ENCODE data around the gene KRT20.

Gene KRT20

DNA sequence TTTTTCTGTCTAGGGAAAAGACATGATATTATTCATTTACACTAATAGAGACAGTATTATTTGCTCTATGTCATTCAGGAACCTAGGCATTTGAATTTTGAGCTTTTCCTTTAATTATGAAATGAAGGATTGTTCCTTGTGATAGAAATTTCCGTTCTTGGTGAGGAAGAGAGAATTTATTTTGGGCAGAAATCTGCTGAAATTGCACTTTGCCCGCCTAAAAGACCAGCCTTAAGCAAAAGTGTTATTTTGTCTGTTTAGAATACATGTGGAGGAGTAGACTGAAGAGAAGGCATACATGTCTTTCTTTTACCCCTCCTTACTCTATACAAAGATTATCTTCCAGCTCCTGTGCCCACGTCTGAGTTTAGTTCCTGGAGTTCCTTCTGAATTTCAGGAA, 45.8 kb downstream of the KRT20 start:
- Histone ChIP-seq H3K9ac (ENCODE audit: low read length) (no peak overlapping the region), H2BK15ac (replicated peaks; ENCODE audit: low read depth) (no peak overlapping the region), H3K79me2 (ENCODE audit: control insufficient read depth, insufficient read depth, low read length) (no peaks in the 10 kb centered on the region), H3K23ac (ENCODE audit: low read length) (no peak overlapping the region), H3K27me3 (ENCODE audit: insufficient read depth, low read length, poor library complexity) (no peaks in the 10 kb centered on the region), H3K18ac (ENCODE audit: low read length) (no peak overlapping the region), H2BK120ac (ENCODE audit: low read depth, low read length) (no peak overlapping the region), H2BK5ac (ENCODE audit: low read length) (no peak overlapping the region), H3K4me1 (ENCODE audit: control insufficient read depth, low read depth, low read length) (no peaks in the 10 kb centered on the region), H3K27ac (ENCODE audit: low read depth, low read length) (no peak overlapping the region), H3K56ac (ENCODE audit: low read length) (no peak overlapping the region), H3K4me3 (ENCODE audit: low read length) (no peak overlapping the region), H2AK5ac (ENCODE audit: low read length) (no peak overlapping the region), H3K36me3 (ENCODE audit: control insufficient read depth, insufficient read depth, low read length) (no peaks in the 10 kb centered on the region), H3K4ac (ENCODE audit: low read depth, low read length) (no peak overlapping the region), H3K79me1 (ENCODE audit: low read length) (no peaks in the 10 kb centered on the region), H4K8ac (ENCODE audit: low read depth, low read length) (no peak overlapping the region), H3K4me2 (ENCODE audit: low read length) (no peak overlapping the region), H4K5ac (ENCODE audit: low read length) (no peak overlapping the region)
- no CpG with 5 or more reads among the region's 3 CpGs for WGBS (ENCODE audit: extremely low coverage, insufficient coverage, low lambda C conversion rate)
- DNase-seq = no peak

DNA sequence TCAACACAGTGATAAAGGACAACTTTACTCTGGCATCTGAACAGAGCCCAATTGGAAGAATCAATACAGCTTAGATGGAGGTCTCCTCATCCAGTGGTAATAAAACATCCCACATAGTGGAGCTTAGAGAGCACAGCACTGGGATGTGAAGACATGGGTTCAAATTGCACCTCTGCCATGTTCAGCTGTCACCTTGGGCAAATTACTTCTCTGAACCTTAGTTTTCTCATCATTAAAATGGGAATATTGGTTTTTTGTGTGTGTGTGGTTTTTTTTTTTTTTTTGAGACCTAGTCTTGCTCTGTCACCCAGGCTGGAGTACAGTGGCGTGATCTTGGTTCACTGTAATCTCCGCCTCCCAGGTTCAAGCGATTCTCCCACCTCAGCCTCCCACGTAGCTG, 49.0 kb downstream of the KRT20 start:
- H3K27ac ChIP-seq (ENCODE audit: low read depth, low read length) = no peak overlapping the region
- no peak overlapping the region for H3K4ac ChIP-seq (ENCODE audit: low read depth, low read length)
- H2BK5ac ChIP-seq (ENCODE audit: low read length) = no peak overlapping the region
- H3K36me3 ChIP-seq (ENCODE audit: control insufficient read depth, insufficient read depth, low read length) = no peaks in the 10 kb centered on the region
- H4K5ac ChIP-seq (ENCODE audit: low read length) = no peak overlapping the region
- H2BK120ac ChIP-seq (ENCODE audit: low read depth, low read length) = no peak overlapping the region
- H3K4me1 ChIP-seq (ENCODE audit: control insufficient read depth, low read depth, low read length) = no peaks in the 10 kb centered on the region
- no peaks in the 10 kb centered on the region for H3K27me3 ChIP-seq (ENCODE audit: insufficient read depth, low read length, poor library complexity)
- H3K23ac ChIP-seq (ENCODE audit: low read length) = no peak overlapping the region
- H2AK5ac ChIP-seq (ENCODE audit: low read length) = no peak overlapping the region
- no peaks in the 10 kb centered on the region for H3K79me2 ChIP-seq (ENCODE audit: control insufficient read depth, insufficient read depth, low read length)
- no CpG with 5 or more reads among the region's 4 CpGs for WGBS (ENCODE audit: extremely low coverage, insufficient coverage, low lambda C conversion rate)
- H3K18ac ChIP-seq (ENCODE audit: low read length) = no peak overlapping the region
- H3K4me2 ChIP-seq (ENCODE audit: low read length) = no peak overlapping the region
- H3K4me3 ChIP-seq (ENCODE audit: low read length) = no peak overlapping the region
- DNase-seq = no peak
- H4K8ac ChIP-seq (ENCODE audit: low read depth, low read length) = no peak overlapping the region
- H2BK15ac ChIP-seq (replicated peaks; ENCODE audit: low read depth) = no peak overlapping the region
- no peak overlapping the region for H3K56ac ChIP-seq (ENCODE audit: low read length)
- no peaks in the 10 kb centered on the region for H3K79me1 ChIP-seq (ENCODE audit: low read length)
- H3K9ac ChIP-seq (ENCODE audit: low read length) = no peak overlapping the region

DNA sequence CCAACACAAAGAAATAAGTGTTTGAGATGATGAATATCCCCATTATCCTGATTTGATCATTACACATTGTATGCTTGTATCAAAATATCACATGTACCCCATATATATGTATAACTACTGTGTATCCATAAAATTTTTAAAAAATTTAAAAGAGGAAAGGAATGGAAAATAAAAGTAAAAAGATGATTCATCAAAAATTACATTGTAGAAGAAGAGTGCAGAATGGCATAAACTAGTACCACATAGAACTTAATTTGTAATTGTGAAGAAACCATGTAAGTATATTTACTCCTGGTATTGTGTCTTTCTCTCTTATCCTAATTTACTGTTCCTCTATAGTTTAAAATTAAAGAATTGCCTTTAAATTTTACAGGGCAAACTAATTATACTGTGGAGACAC, 51.2 kb downstream of the KRT20 start:
- H3K4me2 ChIP-seq (ENCODE audit: low read length) = no peak overlapping the region
- no peak overlapping the region for H2BK5ac ChIP-seq (ENCODE audit: low read length)
- H3K36me3 ChIP-seq (ENCODE audit: control insufficient read depth, insufficient read depth, low read length) = no peaks in the 10 kb centered on the region
- no peak overlapping the region for H2BK120ac ChIP-seq (ENCODE audit: low read depth, low read length)
- DNase-seq = no peak
- no peak overlapping the region for H4K5ac ChIP-seq (ENCODE audit: low read length)
- no peaks in the 10 kb centered on the region for H3K27me3 ChIP-seq (ENCODE audit: insufficient read depth, low read length, poor library complexity)
- H3K4me3 ChIP-seq (ENCODE audit: low read length) = no peak overlapping the region
- H3K79me1 ChIP-seq (ENCODE audit: low read length) = no peaks in the 10 kb centered on the region
- H3K23ac ChIP-seq (ENCODE audit: low read length) = no peak overlapping the region
- H4K8ac ChIP-seq (ENCODE audit: low read depth, low read length) = no peak overlapping the region
- no peak overlapping the region for H3K27ac ChIP-seq (ENCODE audit: low read depth, low read length)
- no peak overlapping the region for H3K56ac ChIP-seq (ENCODE audit: low read length)
- no peak overlapping the region for H2BK15ac ChIP-seq (replicated peaks; ENCODE audit: low read depth)
- no peaks in the 10 kb centered on the region for H3K4me1 ChIP-seq (ENCODE audit: control insufficient read depth, low read depth, low read length)
- H2AK5ac ChIP-seq (ENCODE audit: low read length) = no peak overlapping the region
- H3K79me2 ChIP-seq (ENCODE audit: control insufficient read depth, insufficient read depth, low read length) = no peaks in the 10 kb centered on the region
- no peak overlapping the region for H3K4ac ChIP-seq (ENCODE audit: low read depth, low read length)
- H3K18ac ChIP-seq (ENCODE audit: low read length) = no peak overlapping the region
- no peak overlapping the region for H3K9ac ChIP-seq (ENCODE audit: low read length)

DNA sequence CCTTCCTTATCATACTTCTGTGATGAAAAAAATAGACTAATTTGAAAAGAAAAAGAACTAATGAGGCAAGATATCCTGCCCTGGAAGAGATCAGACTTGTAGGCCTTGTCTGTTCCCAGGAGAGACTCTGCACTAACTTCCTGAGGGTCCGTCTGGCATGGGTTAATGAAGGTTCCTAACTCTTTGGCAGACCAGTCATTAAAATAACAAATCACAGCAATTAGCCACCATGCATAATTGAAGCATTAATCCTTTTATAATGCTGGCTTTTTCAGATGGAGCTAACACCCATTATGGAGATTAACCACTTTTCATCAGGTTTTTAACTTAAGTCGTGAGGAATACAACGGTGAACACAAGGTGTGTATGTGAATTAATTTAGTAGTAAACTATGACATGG, 52.2 kb downstream of the KRT20 start:
- H2BK15ac ChIP-seq (replicated peaks; ENCODE audit: low read depth) = no peak overlapping the region
- H3K18ac ChIP-seq (ENCODE audit: low read length) = no peak overlapping the region
- no peak overlapping the region for H3K4me3 ChIP-seq (ENCODE audit: low read length)
- no peak for DNase-seq
- H3K27ac ChIP-seq (ENCODE audit: low read depth, low read length) = no peak overlapping the region
- H3K56ac ChIP-seq (ENCODE audit: low read length) = no peak overlapping the region
- H3K23ac ChIP-seq (ENCODE audit: low read length) = no peak overlapping the region
- no peak overlapping the region for H4K8ac ChIP-seq (ENCODE audit: low read depth, low read length)
- no peaks in the 10 kb centered on the region for H3K79me2 ChIP-seq (ENCODE audit: control insufficient read depth, insufficient read depth, low read length)
- no CpG with 5 or more reads among the region's 3 CpGs for WGBS (ENCODE audit: extremely low coverage, insufficient coverage, low lambda C conversion rate)
- H3K4me1 ChIP-seq (ENCODE audit: control insufficient read depth, low read depth, low read length) = no peaks in the 10 kb centered on the region
- no peaks in the 10 kb centered on the region for H3K36me3 ChIP-seq (ENCODE audit: control insufficient read depth, insufficient read depth, low read length)
- no peak overlapping the region for H4K5ac ChIP-seq (ENCODE audit: low read length)
- H3K4me2 ChIP-seq (ENCODE audit: low read length) = no peak overlapping the region
- no peak overlapping the region for H2AK5ac ChIP-seq (ENCODE audit: low read length)
- no peak overlapping the region for H3K4ac ChIP-seq (ENCODE audit: low read depth, low read length)
- no peak overlapping the region for H2BK5ac ChIP-seq (ENCODE audit: low read length)
- no peaks in the 10 kb centered on the region for H3K27me3 ChIP-seq (ENCODE audit: insufficient read depth, low read length, poor library complexity)
- no peak overlapping the region for H2BK120ac ChIP-seq (ENCODE audit: low read depth, low read length)
- H3K79me1 ChIP-seq (ENCODE audit: low read length) = no peaks in the 10 kb centered on the region
- no peak overlapping the region for H3K9ac ChIP-seq (ENCODE audit: low read length)

DNA sequence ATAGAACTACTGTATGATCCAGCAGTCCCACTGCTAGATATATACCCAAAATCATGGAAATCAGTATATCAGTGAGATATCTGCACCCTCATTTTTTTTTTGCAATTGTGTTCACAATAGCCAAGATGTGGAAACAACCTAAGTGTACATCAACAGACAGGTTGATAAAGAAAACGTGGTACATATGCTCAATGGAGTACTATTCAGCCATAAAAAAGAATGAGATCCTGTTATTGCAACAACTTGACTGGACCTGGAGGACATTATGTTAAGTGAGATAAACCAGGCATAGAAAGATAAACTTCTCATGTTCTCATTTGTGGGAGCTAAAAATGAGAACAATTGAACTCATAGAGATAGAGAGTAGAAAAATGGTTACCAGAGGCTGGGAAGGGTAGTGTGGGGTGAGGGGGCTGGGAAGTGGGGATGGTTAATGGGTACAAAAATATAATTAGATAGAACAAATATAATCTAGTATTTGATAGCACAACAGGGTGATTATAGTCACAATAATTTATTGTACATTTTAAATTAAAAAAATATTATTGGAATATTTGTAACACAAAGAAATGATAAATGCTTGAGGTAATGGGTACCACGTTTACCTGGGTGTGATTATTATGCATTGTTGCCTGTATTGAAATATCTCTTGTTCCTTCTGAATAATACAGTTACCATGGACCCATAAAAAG, 54.8 kb downstream of the KRT20 start:
- no peak overlapping the region for H2AK5ac ChIP-seq (ENCODE audit: low read length)
- H3K18ac ChIP-seq (ENCODE audit: low read length) = no peak overlapping the region
- H3K4me1 ChIP-seq (ENCODE audit: control insufficient read depth, low read depth, low read length) = no peaks in the 10 kb centered on the region
- no peak overlapping the region for H2BK5ac ChIP-seq (ENCODE audit: low read length)
- H2BK15ac ChIP-seq (replicated peaks; ENCODE audit: low read depth) = no peak overlapping the region
- no peak overlapping the region for H3K56ac ChIP-seq (ENCODE audit: low read length)
- no peak overlapping the region for H3K4me3 ChIP-seq (ENCODE audit: low read length)
- no peaks in the 10 kb centered on the region for H3K36me3 ChIP-seq (ENCODE audit: control insufficient read depth, insufficient read depth, low read length)
- H4K8ac ChIP-seq (ENCODE audit: low read depth, low read length) = no peak overlapping the region
- no peak for DNase-seq
- no CpG with 5 or more reads among the region's 2 CpGs for WGBS (ENCODE audit: extremely low coverage, insufficient coverage, low lambda C conversion rate)
- no peak overlapping the region for H2BK120ac ChIP-seq (ENCODE audit: low read depth, low read length)
- H3K27ac ChIP-seq (ENCODE audit: low read depth, low read length) = no peak overlapping the region
- no peak overlapping the region for H3K4ac ChIP-seq (ENCODE audit: low read depth, low read length)
- H3K4me2 ChIP-seq (ENCODE audit: low read length) = no peak overlapping the region
- H3K27me3 ChIP-seq (ENCODE audit: insufficient read depth, low read length, poor library complexity) = no peaks in the 10 kb centered on the region
- H3K79me1 ChIP-seq (ENCODE audit: low read length) = peaks cover 2% of the 10 kb centered on the region
- H3K9ac ChIP-seq (ENCODE audit: low read length) = no peak overlapping the region
- no peaks in the 10 kb centered on the region for H3K79me2 ChIP-seq (ENCODE audit: control insufficient read depth, insufficient read depth, low read length)
- no peak overlapping the region for H4K5ac ChIP-seq (ENCODE audit: low read length)
- H3K23ac ChIP-seq (ENCODE audit: low read length) = no peak overlapping the region

DNA sequence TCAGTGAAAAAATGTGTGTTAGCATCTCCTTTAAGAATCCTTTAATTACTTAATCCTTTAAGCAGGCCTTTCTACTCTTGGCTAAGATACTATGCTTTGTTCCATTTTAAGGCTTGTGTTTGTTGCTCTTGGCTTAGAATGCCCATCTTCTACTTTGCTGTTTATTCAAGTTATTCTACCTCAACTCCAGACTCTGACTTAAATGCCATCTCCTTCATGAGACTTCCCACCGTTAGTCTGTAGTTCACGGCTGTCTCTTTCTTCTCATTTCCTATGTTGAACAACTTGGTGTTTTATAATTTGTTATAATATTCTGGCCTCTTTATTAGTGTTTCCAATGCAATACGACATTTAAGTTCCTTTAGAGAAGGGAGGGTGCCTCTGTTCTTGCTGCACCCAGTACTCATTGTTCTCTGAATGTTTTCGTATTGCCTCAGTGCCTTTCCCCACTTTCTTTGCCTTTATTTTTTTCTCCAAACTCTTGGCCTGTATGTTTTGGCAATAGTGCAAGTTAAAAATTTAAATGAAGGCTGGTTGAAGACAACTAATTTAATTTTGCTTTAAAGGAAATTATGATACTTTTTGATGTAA, 56.5 kb downstream of the KRT20 start:
- no peaks in the 10 kb centered on the region for H3K27me3 ChIP-seq (ENCODE audit: insufficient read depth, low read length, poor library complexity)
- no peak overlapping the region for H2BK120ac ChIP-seq (ENCODE audit: low read depth, low read length)
- WGBS (ENCODE audit: extremely low coverage, insufficient coverage, low lambda C conversion rate) = no CpG with 5 or more reads among the region's 4 CpGs

More for the DNA sequence above, 56.5 kb downstream of the KRT20 start:
- Histone ChIP-seq H3K36me3 (ENCODE audit: control insufficient read depth, insufficient read depth, low read length) (no peaks in the 10 kb centered on the region), H3K4me1 (ENCODE audit: control insufficient read depth, low read depth, low read length) (no peaks in the 10 kb centered on the region), H3K9ac (ENCODE audit: low read length) (no peak overlapping the region), H4K5ac (ENCODE audit: low read length) (no peak overlapping the region), H2BK5ac (ENCODE audit: low read length) (no peak overlapping the region), H2AK5ac (ENCODE audit: low read length) (no peak overlapping the region), H3K27ac (ENCODE audit: low read depth, low read length) (no peak overlapping the region), H3K79me1 (ENCODE audit: low read length) (peaks cover 2% of the 10 kb centered on the region), H4K8ac (ENCODE audit: low read depth, low read length) (no peak overlapping the region), H3K79me2 (ENCODE audit: control insufficient read depth, insufficient read depth, low read length) (no peaks in the 10 kb centered on the region), H3K4ac (ENCODE audit: low read depth, low read length) (no peak overlapping the region), H3K4me3 (ENCODE audit: low read length) (no peak overlapping the region), H2BK15ac (replicated peaks; ENCODE audit: low read depth) (no peak overlapping the region), H3K23ac (ENCODE audit: low read length) (no peak overlapping the region), H3K18ac (ENCODE audit: low read length) (no peak overlapping the region), H3K56ac (ENCODE audit: low read length) (no peak overlapping the region), H3K4me2 (ENCODE audit: low read length) (no peak overlapping the region)
- no peak for DNase-seq

Data from mesendoderm (in vitro differentiated cells).